Endothelial cell of coronary artery (primary cell): ENCODE results near the gene PPP4R3A. TPM values are rescaled to one million over a fixed set of nuclear protein-coding genes. Genes with fewer than 3 reads are reported as not detected.

Source experiments
- total RNA-seq: library from RNA; depleted of rRNA; stranded (reverse); fragments of >200 nt; gene quantifications from 2 replicates; pipeline ENCODE4 v1.2.3, GENCODE V29; 2014

Gene PPP4R3A
- total RNA-seq: 73.8 and 86.3 TPM in 2 replicates

GRCh38 chr14:91510171-91511042 is at the start of gene PPP4R3A:
TSS of gene PPP4R3A (minus strand) at chr14:91510310. CDS start at chr14:91509647, 663 bp downstream.

GRCh38 chr14:91417120-91417982 is 92.8 kb downstream of the PPP4R3A start, which contains the start of gene CCDC88C:
TSS of gene CCDC88C (minus strand) at chr14:91417820. CDS start at chr14:91417690, 130 bp downstream.

Other genes starting within 250 kb of the PPP4R3A start
- 25.3 and 27.3 TPM in 2 replicates for gene CCDC88C, start 92.5 kb downstream of the PPP4R3A start, total RNA-seq
- not detected in 2 replicates for gene CATSPERB, start 221.8 kb upstream of the PPP4R3A start, total RNA-seq